A549 (cell line): ENCODE data around the gene NMNAT2. TPM values are rescaled to one million over a fixed set of nuclear protein-coding genes. Genes with fewer than 3 reads are reported as not detected.

Source experiments
- ATAC-seq, 2 experiments: fragments of 200-7000 bp in 1 of 2; fragments of >200 bp in 1 of 2; cut with Nextera tagmentation in 1 of 2; cut with Tn5 transposase in 1 of 2; 3 replicates each; pipeline versions ENCODE4 v1.8.0 to v1.9.1; 2018 to 2020; ENCODE audit warnings: mild to moderate bottlenecking in 1 of 2, moderate library complexity in 1 of 2
- CTCF ChIA-PET: fragments of 300-600 bp; sonication (Branson Sonifier 250); formaldehyde crosslinking; extraction: SDS; loops from one replicate; lab custom pipeline; 2021; ENCODE audit warnings: antibody characterized with exemption, inconsistent platforms; lab: Yijun Ruan, JAX
- POLR2A ChIA-PET: fragments of 350-600 bp; formaldehyde crosslinking; extraction: SDS; loops from one replicate; lab custom pipeline; 2021; ENCODE audit warnings: antibody characterized with exemption, inconsistent platforms; lab: Yijun Ruan, JAX
- DNase-seq, 2 experiments: peaks; one replicate each; pipeline versions ENCODE4 v3.0.0 to v3.0.0-alpha.2; 2011 to 2016; ENCODE audit warnings: low read depth in 1 of 2, low spot score in 1 of 2
- FAIRE-seq: peaks from 2 replicates; lab custom pipeline; 2011; peaks lifted over from hg19 to GRCh38; lab: Jason Lieb, UNC
- H3K27ac ChIP-seq, 2 experiments: fragments of >200 bp; sonication (Bioruptor Twin); formaldehyde crosslinking; 3 replicates each; pipeline ENCODE4 v1.5.1; 2016 to 2017
- H3K4me1 ChIP-seq: fragments of >200 bp; sonication (Bioruptor Twin); formaldehyde crosslinking; 3 replicates; pipeline ENCODE4 v1.6.1; 2016
- H3K4me2 ChIP-seq: fragments of >200 bp; sonication (Bioruptor Twin); formaldehyde crosslinking; 3 replicates; pipeline ENCODE4 v1.6.1; 2016
- H3K4me3 ChIP-seq: fragments of >200 bp; sonication (Bioruptor Twin); formaldehyde crosslinking; 3 replicates; pipeline ENCODE4 v1.5.1; 2016
- H3K9me3 ChIP-seq: fragments of >200 bp; sonication (Bioruptor Twin); formaldehyde crosslinking; 3 replicates; pipeline ENCODE4 v1.6.1; 2016
- CBX8 ChIP-seq: fragments of 200-600 bp; sonication (generic); IDR thresholded peaks from 2 replicates; pipeline ENCODE4 v1.6.1; 2016
- CHD2 ChIP-seq: fragments of 150-350 bp; IDR thresholded peaks from 2 replicates; pipeline ENCODE4 v1.6.1; 2014; ENCODE audit warnings: low read length; ENCODE audit not compliant: partially characterized antibody
- CHD4 ChIP-seq: fragments of 200-600 bp; sonication (generic); IDR thresholded peaks from 2 replicates; pipeline ENCODE4 v1.6.1; 2016; ENCODE audit warnings: antibody characterized with exemption, mild to moderate bottlenecking, borderline replicate concordance
- EHMT2 ChIP-seq: fragments of 200-600 bp; sonication (generic); IDR thresholded peaks from 2 replicates; pipeline ENCODE4 v1.6.1; 2016; ENCODE audit warnings: antibody characterized with exemption, low read depth, mild to moderate bottlenecking, moderate library complexity
- ESRRA ChIP-seq: fragments of 150-350 bp; IDR thresholded peaks from 2 replicates; pipeline ENCODE4 v1.6.1; 2014; ENCODE audit warnings: mild to moderate bottlenecking, low read length, borderline replicate concordance
- FOXS1 ChIP-seq: fragments of 250-450 bp; sonication (Bioruptor Pico); IDR thresholded peaks from 2 replicates; pipeline ENCODE4 v1.5.0; 2020; ENCODE audit warnings: mild to moderate bottlenecking, moderate library complexity
- GATA3 ChIP-seq: IDR thresholded peaks from 2 replicates; pipeline ENCODE4 v1.6.1; 2012; ENCODE audit warnings: borderline replicate concordance
- JUNB ChIP-seq: fragments of >200 bp; sonication (Bioruptor Twin); formaldehyde crosslinking; IDR thresholded peaks from 2 replicates; pipeline ENCODE4 v1.6.1; 2016
- MAFK ChIP-seq: fragments of 450-650 bp; IDR thresholded peaks from 2 replicates; pipeline ENCODE4 v1.6.1; 2014; ENCODE audit not compliant: partially characterized antibody
- MYC ChIP-seq: IDR thresholded peaks from 2 replicates; pipeline ENCODE4 v1.6.1; 2012; ENCODE audit warnings: mild to moderate bottlenecking, inconsistent platforms, low read length, improper control_type of control experiment, borderline replicate concordance
- NFE2L2 ChIP-seq: fragments of 150-350 bp; conservative IDR thresholded peaks from 2 replicates; pipeline ENCODE4 v1.6.1; 2014; ENCODE audit warnings: low read length
- NPAS2 ChIP-seq: fragments of 250-450 bp; sonication (Bioruptor Pico); IDR thresholded peaks from 2 replicates; pipeline ENCODE4 v1.8.0; 2022; ENCODE audit warnings: mild to moderate bottlenecking, moderate library complexity, borderline replicate concordance
- NR3C1 ChIP-seq: fragments of >200 bp; sonication (Bioruptor Twin); formaldehyde crosslinking; IDR thresholded peaks from 3 replicates; pipeline ENCODE4 v1.6.1; 2017
- RAD21 ChIP-seq, 2 experiments: fragments of >200 bp in 1 of 2; sonication (Bioruptor Twin) in 1 of 2; formaldehyde crosslinking in 1 of 2; IDR thresholded peaks in 1 of 2; conservative IDR thresholded peaks in 1 of 2; 2 replicates in 1 of 2; 3 replicates in 1 of 2; pipeline ENCODE4 v1.6.1; 2012 to 2018; ENCODE audit warnings: inconsistent platforms in 1 of 2
- RARB ChIP-seq: fragments of 250-450 bp; sonication (Bioruptor Pico); IDR thresholded peaks from 2 replicates; pipeline ENCODE4 v1.8.0; 2021; ENCODE audit warnings: mild to moderate bottlenecking, moderate library complexity
- RCOR1 ChIP-seq: fragments of 150-350 bp; IDR thresholded peaks from 2 replicates; pipeline ENCODE4 v1.6.1; 2014; ENCODE audit warnings: antibody characterized with exemption, low read length, low read depth
- RNF2 ChIP-seq: fragments of 200-600 bp; sonication (generic); IDR thresholded peaks from 2 replicates; pipeline ENCODE4 v1.6.1; 2016; ENCODE audit warnings: low read depth, mild to moderate bottlenecking, antibody characterized with exemption, moderate library complexity, borderline replicate concordance
- SMC3 ChIP-seq: fragments of >200 bp; sonication (Bioruptor Twin); formaldehyde crosslinking; IDR thresholded peaks from 3 replicates; pipeline ENCODE4 v1.6.1; 2018; ENCODE audit warnings: inconsistent platforms
- SREBF2 ChIP-seq: fragments of 450-650 bp; IDR thresholded peaks from 2 replicates; pipeline ENCODE4 v1.6.1; 2014; ENCODE audit warnings: mild to moderate bottlenecking, moderate library complexity
- TP53 ChIP-seq: fragments of 250-450 bp; sonication (Bioruptor Pico); IDR thresholded peaks from 2 replicates; pipeline ENCODE4 v1.5.0; 2021; ENCODE audit warnings: mild to moderate bottlenecking, moderate library complexity
- ZC3H11A ChIP-seq: fragments of 450-650 bp; IDR thresholded peaks from 2 replicates; pipeline ENCODE4 v1.6.1; 2014; ENCODE audit warnings: antibody characterized with exemption, mild to moderate bottlenecking
- ZFP36 ChIP-seq: fragments of 450-650 bp; IDR thresholded peaks from 2 replicates; pipeline ENCODE4 v1.6.1; 2014; ENCODE audit warnings: borderline replicate concordance; ENCODE audit not compliant: partially characterized antibody
- ZNF302 ChIP-seq: fragments of 250-450 bp; sonication (Bioruptor Pico); IDR thresholded peaks from 2 replicates; pipeline ENCODE4 v1.9.0; 2021; ENCODE audit warnings: inconsistent platforms, mild to moderate bottlenecking, moderate library complexity
- ZSCAN20 ChIP-seq: fragments of 250-450 bp; sonication (Bioruptor Pico); IDR thresholded peaks from 2 replicates; pipeline ENCODE4 v1.8.0; 2022; ENCODE audit warnings: mild to moderate bottlenecking, moderate library complexity
- WGBS: methylation state at CpG from one replicate; pipeline ENCODE4 v1.1.6; 2017; ENCODE audit errors: missing lambda C conversion rate; 5-methylcytosine and 5-hydroxymethylcytosine counted together
- polyA plus RNA-seq, 4 experiments: library from polyadenylated mRNA; depleted of rRNA in 3 of 4; stranded (reverse); fragments of >200 nt; fragmentation: RNase III in 1 of 4; extraction: RNeasy Plus Mini Kit Qiagen cat#74134 plus additional on column Dnase treatment in 1 of 4; gene quantifications; 2 replicates in 3 of 4; 3 replicates in 1 of 4; pipeline ENCODE4 v1.2.3, GENCODE V29; 2011 to 2017
- TF ChIP-seq, protein P1 (sequence below): IDR thresholded peaks from 2 replicates; pipeline ENCODE4 v1.6.1; 2012; ENCODE audit warnings: low read depth, borderline replicate concordance
- TF ChIP-seq, protein P2 (sequence below): IDR thresholded peaks from 2 replicates; pipeline ENCODE4 v1.6.1; 2012
- TF ChIP-seq, protein P3 (sequence below): fragments of >200 bp; sonication (Bioruptor Twin); formaldehyde crosslinking; IDR thresholded peaks from 3 replicates; pipeline ENCODE4 v1.6.1; 2016
- TF ChIP-seq, protein P4 (sequence below): fragments of 250-450 bp; sonication (Bioruptor Pico); IDR thresholded peaks from 2 replicates; pipeline ENCODE4 v1.5.0; 2021; ENCODE audit warnings: mild to moderate bottlenecking, moderate library complexity, borderline replicate concordance

NMNAT2 gene
- polyA plus RNA-seq, 2 of the 4 experiments (the other 2 are of a cell fraction) = 0.16 to 0.63 TPM

DNA sequence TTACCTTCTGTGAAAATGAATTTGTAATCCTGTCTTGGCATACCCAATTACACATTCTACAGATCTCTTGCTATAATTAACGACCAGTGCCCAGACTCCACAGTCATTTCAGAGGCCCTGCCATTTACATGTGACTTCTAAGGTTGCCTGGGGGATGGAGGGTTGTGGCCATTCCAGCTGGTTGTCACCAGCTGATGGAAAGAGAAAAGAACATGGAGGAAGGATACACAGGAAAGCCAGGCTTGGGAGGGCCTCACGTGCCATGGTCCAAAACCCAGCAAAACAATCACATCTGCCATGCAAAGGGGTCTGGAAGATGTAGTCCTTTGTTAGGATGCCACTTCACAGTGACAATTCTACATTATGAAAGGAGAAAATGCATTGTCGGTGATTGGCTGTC, 172.8 kb downstream of the NMNAT2 start:
- H3K27ac ChIP-seq = no peak overlapping the region
- H3K4me3 ChIP-seq = no peak overlapping the region
- ATAC-seq (no peak), FAIRE-seq (no peak), DNase-seq (no peak)
- H3K9me3 ChIP-seq = 0 out of 3 replicates have a peak, but pooled peaks cover 4% of the 10 kb centered on the region
- CTCF ChIA-PET = interaction anchor here (4.0 kb wide), 1 partner anchor 10 kb away, joined by 17 read pairs; no protein-coding TSS in a partner anchor
- POLR2A ChIA-PET = no interaction called here
- H3K4me1 ChIP-seq = peaks cover 4% of the 10 kb centered on the region; the same call in 2 of the 3 replicates
- 59% methylated on average over 3 of the region's 3 CpGs for WGBS
- TF ChIP-seq RAD21 (conservative IDR thresholded peaks at IDR 0.05 in 1 of 2, IDR thresholded peaks at IDR 0.05 in 1 of 2) (no peak), SMC3 (no peak), ESRRA (no peak), CHD4 (no peak), RARB (CRISPR knock-in tag) (no peak), TP53 (CRISPR knock-in tag) (no peak), FOXS1 (CRISPR knock-in tag) (no peak), CBX8 (no peak), NR3C1 (no peak), ZSCAN20 (CRISPR knock-in tag) (no peak), ZFP36 (no peak), ZNF302 (no peak), CHD2 (no peak), JUNB (no peak), EHMT2 (no peak), ZC3H11A (no peak), SREBF2 (no peak), MAFK (no peak)
- TF ChIP-seq, protein P1, sequence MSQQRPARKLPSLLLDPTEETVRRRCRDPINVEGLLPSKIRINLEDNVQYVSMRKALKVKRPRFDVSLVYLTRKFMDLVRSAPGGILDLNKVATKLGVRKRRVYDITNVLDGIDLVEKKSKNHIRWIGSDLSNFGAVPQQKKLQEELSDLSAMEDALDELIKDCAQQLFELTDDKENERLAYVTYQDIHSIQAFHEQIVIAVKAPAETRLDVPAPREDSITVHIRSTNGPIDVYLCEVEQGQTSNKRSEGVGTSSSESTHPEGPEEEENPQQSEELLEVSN = no peak
- TF ChIP-seq, protein P2, sequence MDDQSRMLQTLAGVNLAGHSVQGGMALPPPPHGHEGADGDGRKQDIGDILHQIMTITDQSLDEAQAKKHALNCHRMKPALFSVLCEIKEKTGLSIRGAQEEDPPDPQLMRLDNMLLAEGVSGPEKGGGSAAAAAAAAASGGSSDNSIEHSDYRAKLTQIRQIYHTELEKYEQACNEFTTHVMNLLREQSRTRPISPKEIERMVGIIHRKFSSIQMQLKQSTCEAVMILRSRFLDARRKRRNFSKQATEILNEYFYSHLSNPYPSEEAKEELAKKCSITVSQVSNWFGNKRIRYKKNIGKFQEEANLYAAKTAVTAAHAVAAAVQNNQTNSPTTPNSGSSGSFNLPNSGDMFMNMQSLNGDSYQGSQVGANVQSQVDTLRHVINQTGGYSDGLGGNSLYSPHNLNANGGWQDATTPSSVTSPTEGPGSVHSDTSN = no peak
- TF ChIP-seq, all 56 proteins: peak for 0
- no peak overlapping the region for H3K4me2 ChIP-seq

DNA sequence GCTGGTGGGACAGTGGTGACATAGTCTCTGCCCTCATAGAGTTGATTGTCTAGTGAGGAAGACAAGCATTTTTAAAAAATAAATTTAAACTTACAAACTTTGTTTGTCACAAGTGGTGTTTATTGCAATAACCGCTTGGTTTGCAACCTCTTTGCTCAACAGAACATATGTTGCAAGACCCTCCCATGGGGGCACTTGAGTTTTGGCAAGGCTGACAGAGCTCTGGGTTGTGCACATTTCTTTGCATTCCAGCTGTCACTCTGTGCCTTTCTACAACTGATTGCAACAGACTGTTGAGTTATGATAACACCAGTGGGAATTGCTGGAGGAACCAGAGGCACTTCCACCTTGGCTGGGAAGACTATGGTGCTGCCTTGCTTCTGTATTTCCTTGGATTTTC, 173.7 kb downstream of the NMNAT2 start:
- TF ChIP-seq, protein P3, sequence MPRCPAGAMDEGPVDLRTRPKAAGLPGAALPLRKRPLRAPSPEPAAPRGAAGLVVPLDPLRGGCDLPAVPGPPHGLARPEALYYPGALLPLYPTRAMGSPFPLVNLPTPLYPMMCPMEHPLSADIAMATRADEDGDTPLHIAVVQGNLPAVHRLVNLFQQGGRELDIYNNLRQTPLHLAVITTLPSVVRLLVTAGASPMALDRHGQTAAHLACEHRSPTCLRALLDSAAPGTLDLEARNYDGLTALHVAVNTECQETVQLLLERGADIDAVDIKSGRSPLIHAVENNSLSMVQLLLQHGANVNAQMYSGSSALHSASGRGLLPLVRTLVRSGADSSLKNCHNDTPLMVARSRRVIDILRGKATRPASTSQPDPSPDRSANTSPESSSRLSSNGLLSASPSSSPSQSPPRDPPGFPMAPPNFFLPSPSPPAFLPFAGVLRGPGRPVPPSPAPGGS = no peak
- TF ChIP-seq ZFP36 = no peak
- TF ChIP-seq SMC3 = no peak
- no peak for TF ChIP-seq GATA3
- no peak for TF ChIP-seq NFE2L2
- TF ChIP-seq RCOR1 = no peak
- TF ChIP-seq MYC = no peak
- TF ChIP-seq NPAS2 (CRISPR knock-in tag) = no peak
- TF ChIP-seq JUNB = no peak
- TF ChIP-seq, protein P4, sequence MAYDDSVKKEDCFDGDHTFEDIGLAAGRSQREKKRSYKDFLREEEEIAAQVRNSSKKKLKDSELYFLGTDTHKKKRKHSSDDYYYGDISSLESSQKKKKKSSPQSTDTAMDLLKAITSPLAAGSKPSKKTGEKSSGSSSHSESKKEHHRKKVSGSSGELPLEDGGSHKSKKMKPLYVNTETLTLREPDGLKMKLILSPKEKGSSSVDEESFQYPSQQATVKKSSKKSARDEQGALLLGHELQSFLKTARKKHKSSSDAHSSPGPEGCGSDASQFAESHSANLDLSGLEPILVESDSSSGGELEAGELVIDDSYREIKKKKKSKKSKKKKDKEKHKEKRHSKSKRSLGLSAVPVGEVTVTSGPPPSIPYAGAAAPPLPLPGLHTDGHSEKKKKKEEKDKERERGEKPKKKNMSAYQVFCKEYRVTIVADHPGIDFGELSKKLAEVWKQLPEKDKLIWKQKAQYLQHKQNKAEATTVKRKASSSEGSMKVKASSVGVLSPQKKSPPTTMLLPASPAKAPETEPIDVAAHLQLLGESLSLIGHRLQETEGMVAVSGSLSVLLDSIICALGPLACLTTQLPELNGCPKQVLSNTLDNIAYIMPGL (CRISPR knock-in tag) = no peak
- no peak for TF ChIP-seq RNF2
- ATAC-seq (no peak), DNase-seq (no peak), FAIRE-seq (no peak)
- 97% methylated on average over 1 of the region's 1 CpG for WGBS
- Histone ChIP-seq H3K27ac (no peak overlapping the region), H3K9me3 (no peaks in the 10 kb centered on the region), H3K4me3 (no peak overlapping the region), H3K4me1 (peaks cover 3% of the 10 kb centered on the region; the same call in 2 of the 3 replicates), H3K4me2 (no peak overlapping the region)
- POLR2A ChIA-PET = no interaction called here
- CTCF ChIA-PET = interaction anchor here (4.0 kb wide), 1 partner anchor 9 kb away, joined by 17 read pairs; no protein-coding TSS in a partner anchor
